ENCODE data around the gene KIN.

The KIN gene

GRCh38 chr10:7776777-7777176, 11.0 kb downstream of the KIN start:
- DNase-seq = no peak
- Histone ChIP-seq H3K9me3 (ENCODE audit: control insufficient read depth, low read length) (no peaks in the 10 kb centered on the region), H3K4me1 (ENCODE audit: control insufficient read depth, insufficient read depth, low read length, poor library complexity, severe bottlenecking) (no peaks in the 10 kb centered on the region), H3K27me3 (replicated peaks; ENCODE audit: control insufficient read depth, insufficient read depth, low read length, poor library complexity, severe bottlenecking) (no peaks in the 10 kb centered on the region), H3K27ac (ENCODE audit: insufficient read depth, low read length, poor library complexity, severe bottlenecking) (no peak overlapping the region), H3K4me3 (ENCODE audit: insufficient read depth, low read depth, low read length, poor library complexity, severe bottlenecking) (no peak overlapping the region), H3K36me3 (ENCODE audit: control insufficient read depth, insufficient read depth, low read length) (peaks cover 44% of the 10 kb centered on the region)

- Histone ChIP-seq H3K27me3 (replicated peaks; ENCODE audit: control insufficient read depth, insufficient read depth, low read length, poor library complexity, severe bottlenecking) (no peaks in the 10 kb centered on the region), H3K27ac (ENCODE audit: insufficient read depth, low read length, poor library complexity, severe bottlenecking) (no peak overlapping the region), H3K36me3 (ENCODE audit: control insufficient read depth, insufficient read depth, low read length) (peaks cover 44% of the 10 kb centered on the region), H3K9me3 (ENCODE audit: control insufficient read depth, low read length) (no peaks in the 10 kb centered on the region), H3K4me3 (ENCODE audit: insufficient read depth, low read depth, low read length, poor library complexity, severe bottlenecking) (no peak overlapping the region), H3K4me1 (ENCODE audit: control insufficient read depth, insufficient read depth, low read length, poor library complexity, severe bottlenecking) (no peaks in the 10 kb centered on the region)
- no peak for DNase-seq
Observed at GRCh38 chr10:7773845-7774801, 13.7 kb downstream of the KIN start.

GRCh38 chr10:7768417-7768816, 19.4 kb downstream of the KIN start:
- Histone ChIP-seq H3K4me3 (ENCODE audit: insufficient read depth, low read depth, low read length, poor library complexity, severe bottlenecking) (no peak overlapping the region), H3K27ac (ENCODE audit: insufficient read depth, low read length, poor library complexity, severe bottlenecking) (no peak overlapping the region), H3K27me3 (replicated peaks; ENCODE audit: control insufficient read depth, insufficient read depth, low read length, poor library complexity, severe bottlenecking) (no peaks in the 10 kb centered on the region), H3K36me3 (ENCODE audit: control insufficient read depth, insufficient read depth, low read length) (peaks cover 41% of the 10 kb centered on the region), H3K4me1 (ENCODE audit: control insufficient read depth, insufficient read depth, low read length, poor library complexity, severe bottlenecking) (no peaks in the 10 kb centered on the region), H3K9me3 (ENCODE audit: control insufficient read depth, low read length) (no peaks in the 10 kb centered on the region)
- DNase-seq = no peak

GRCh38 chr10:7767209-7767608, 20.6 kb downstream of the KIN start:
- H3K27me3 ChIP-seq (replicated peaks; ENCODE audit: control insufficient read depth, insufficient read depth, low read length, poor library complexity, severe bottlenecking) = no peaks in the 10 kb centered on the region
- peaks cover 43% of the 10 kb centered on the region for H3K36me3 ChIP-seq (ENCODE audit: control insufficient read depth, insufficient read depth, low read length)
- DNase-seq = no peak
- no peak overlapping the region for H3K27ac ChIP-seq (ENCODE audit: insufficient read depth, low read length, poor library complexity, severe bottlenecking)
- no peak overlapping the region for H3K4me3 ChIP-seq (ENCODE audit: insufficient read depth, low read depth, low read length, poor library complexity, severe bottlenecking)
- no peaks in the 10 kb centered on the region for H3K4me1 ChIP-seq (ENCODE audit: control insufficient read depth, insufficient read depth, low read length, poor library complexity, severe bottlenecking)
- H3K9me3 ChIP-seq (ENCODE audit: control insufficient read depth, low read length) = no peaks in the 10 kb centered on the region

GRCh38 chr10:7766241-7766640, 21.6 kb downstream of the KIN start:
- Histone ChIP-seq H3K36me3 (ENCODE audit: control insufficient read depth, insufficient read depth, low read length) (peaks cover 51% of the 10 kb centered on the region), H3K27me3 (replicated peaks; ENCODE audit: control insufficient read depth, insufficient read depth, low read length, poor library complexity, severe bottlenecking) (no peaks in the 10 kb centered on the region), H3K4me1 (ENCODE audit: control insufficient read depth, insufficient read depth, low read length, poor library complexity, severe bottlenecking) (no peaks in the 10 kb centered on the region), H3K27ac (ENCODE audit: insufficient read depth, low read length, poor library complexity, severe bottlenecking) (no peak overlapping the region), H3K4me3 (ENCODE audit: insufficient read depth, low read depth, low read length, poor library complexity, severe bottlenecking) (no peak overlapping the region), H3K9me3 (ENCODE audit: control insufficient read depth, low read length) (no peaks in the 10 kb centered on the region)
- no peak for DNase-seq

- H3K36me3 ChIP-seq (ENCODE audit: control insufficient read depth, insufficient read depth, low read length) = peaks cover 65% of the 10 kb centered on the region
- no peak overlapping the region for H3K4me3 ChIP-seq (ENCODE audit: insufficient read depth, low read depth, low read length, poor library complexity, severe bottlenecking)
- no peak for DNase-seq
- no peaks in the 10 kb centered on the region for H3K9me3 ChIP-seq (ENCODE audit: control insufficient read depth, low read length)
- H3K27me3 ChIP-seq (replicated peaks; ENCODE audit: control insufficient read depth, insufficient read depth, low read length, poor library complexity, severe bottlenecking) = no peaks in the 10 kb centered on the region
- H3K4me1 ChIP-seq (ENCODE audit: control insufficient read depth, insufficient read depth, low read length, poor library complexity, severe bottlenecking) = no peaks in the 10 kb centered on the region
- no peak overlapping the region for H3K27ac ChIP-seq (ENCODE audit: insufficient read depth, low read length, poor library complexity, severe bottlenecking)
Observed at GRCh38 chr10:7763929-7764328, 23.9 kb downstream of the KIN start.

GRCh38 chr10:7756360-7756992, 31.3 kb downstream of the KIN start:
- H3K27me3 ChIP-seq (replicated peaks; ENCODE audit: control insufficient read depth, insufficient read depth, low read length, poor library complexity, severe bottlenecking) = no peaks in the 10 kb centered on the region
- DNase-seq = no peak
- H3K27ac ChIP-seq (ENCODE audit: insufficient read depth, low read length, poor library complexity, severe bottlenecking) = no peak overlapping the region
- H3K4me1 ChIP-seq (ENCODE audit: control insufficient read depth, insufficient read depth, low read length, poor library complexity, severe bottlenecking) = no peaks in the 10 kb centered on the region
- H3K36me3 ChIP-seq (ENCODE audit: control insufficient read depth, insufficient read depth, low read length) = peaks cover 65% of the 10 kb centered on the region
- no peak overlapping the region for H3K4me3 ChIP-seq (ENCODE audit: insufficient read depth, low read depth, low read length, poor library complexity, severe bottlenecking)
- no peaks in the 10 kb centered on the region for H3K9me3 ChIP-seq (ENCODE audit: control insufficient read depth, low read length)

- Histone ChIP-seq H3K27me3 (replicated peaks; ENCODE audit: control insufficient read depth, insufficient read depth, low read length, poor library complexity, severe bottlenecking) (no peaks in the 10 kb centered on the region), H3K36me3 (ENCODE audit: control insufficient read depth, insufficient read depth, low read length) (peaks cover 53% of the 10 kb centered on the region), H3K27ac (ENCODE audit: insufficient read depth, low read length, poor library complexity, severe bottlenecking) (no peak overlapping the region), H3K9me3 (ENCODE audit: control insufficient read depth, low read length) (no peaks in the 10 kb centered on the region), H3K4me1 (ENCODE audit: control insufficient read depth, insufficient read depth, low read length, poor library complexity, severe bottlenecking) (no peaks in the 10 kb centered on the region), H3K4me3 (ENCODE audit: insufficient read depth, low read depth, low read length, poor library complexity, severe bottlenecking) (no peak overlapping the region)
- no peak for DNase-seq
Observed at GRCh38 chr10:7755103-7755502, 32.7 kb downstream of the KIN start.

GRCh38 chr10:7752251-7752650, 35.5 kb downstream of the KIN start:
- DNase-seq = no peak
- Histone ChIP-seq H3K4me3 (ENCODE audit: insufficient read depth, low read depth, low read length, poor library complexity, severe bottlenecking) (no peak overlapping the region), H3K9me3 (ENCODE audit: control insufficient read depth, low read length) (no peaks in the 10 kb centered on the region), H3K27ac (ENCODE audit: insufficient read depth, low read length, poor library complexity, severe bottlenecking) (no peak overlapping the region), H3K36me3 (ENCODE audit: control insufficient read depth, insufficient read depth, low read length) (peaks cover 28% of the 10 kb centered on the region), H3K27me3 (replicated peaks; ENCODE audit: control insufficient read depth, insufficient read depth, low read length, poor library complexity, severe bottlenecking) (no peaks in the 10 kb centered on the region), H3K4me1 (ENCODE audit: control insufficient read depth, insufficient read depth, low read length, poor library complexity, severe bottlenecking) (no peaks in the 10 kb centered on the region)

- H3K4me1 ChIP-seq (ENCODE audit: control insufficient read depth, insufficient read depth, low read length, poor library complexity, severe bottlenecking) = no peaks in the 10 kb centered on the region
- H3K9me3 ChIP-seq (ENCODE audit: control insufficient read depth, low read length) = no peaks in the 10 kb centered on the region
- no peak overlapping the region for H3K27ac ChIP-seq (ENCODE audit: insufficient read depth, low read length, poor library complexity, severe bottlenecking)
- no peak overlapping the region for H3K4me3 ChIP-seq (ENCODE audit: insufficient read depth, low read depth, low read length, poor library complexity, severe bottlenecking)
- H3K36me3 ChIP-seq (ENCODE audit: control insufficient read depth, insufficient read depth, low read length) = peaks cover 20% of the 10 kb centered on the region
- no peaks in the 10 kb centered on the region for H3K27me3 ChIP-seq (replicated peaks; ENCODE audit: control insufficient read depth, insufficient read depth, low read length, poor library complexity, severe bottlenecking)
- no peak for DNase-seq
Observed at GRCh38 chr10:7750222-7750621, 37.6 kb downstream of the KIN start.

Measured in effector memory CD4-positive, alpha-beta T cell (primary cell).